Brain microvascular endothelial cell (primary cell): Measurements from ENCODE around the gene CYBB.
"Not testable (repeated sequence)": the region's sequence is repeated elsewhere in the genome, so short reads cannot be mapped to it uniquely, and the experiment has no call there.

Source experiments
- DNase-seq: peaks from one replicate; pipeline ENCODE4 v3.0.0-alpha.2; 2020
- H3K27ac ChIP-seq: fragments of 250-450 bp; sonication (Bioruptor Pico); 2 replicates; pipeline ENCODE4 v1.5.1; 2020; ENCODE audit warnings: mild to moderate bottlenecking, moderate library complexity
- H3K27me3 ChIP-seq: fragments of 250-450 bp; sonication (Bioruptor Pico); replicated peaks from 2 replicates; pipeline ENCODE4 v1.5.1; 2020; ENCODE audit warnings: mild to moderate bottlenecking
- H3K36me3 ChIP-seq: fragments of 250-450 bp; sonication (Bioruptor Pico); replicated peaks from 2 replicates; pipeline ENCODE4 v1.5.1; 2020; ENCODE audit warnings: mild to moderate bottlenecking
- H3K4me3 ChIP-seq: 2 replicates; pipeline ENCODE4 v1.5.1; 2011; ENCODE audit warnings: low read depth, mild to moderate bottlenecking, control low read depth, low read length, moderate library complexity
- CTCF ChIP-seq: IDR thresholded peaks from 2 replicates; pipeline ENCODE4 v1.5.1; 2011; ENCODE audit warnings: low read depth, mild to moderate bottlenecking, moderate library complexity, low read length, control low read depth, inconsistent platforms; ENCODE audit errors: missing control alignments
- in situ Hi-C: cut with HindIII; loops from 2 replicates; pipeline ENCODE4 v1.10.0; 2017; ENCODE audit warnings: low sequenced_read_pairs, low pct_ligation_motif_present

CYBB gene

GRCh38 chrX:37759878-37760418 lies 19.9 kb upstream of the CYBB start:
- Histone ChIP-seq H3K27me3 (no peaks in the 10 kb centered on the region), H3K27ac (no peak overlapping the region), H3K4me3 (no peak overlapping the region), H3K36me3 (no peaks in the 10 kb centered on the region)
- no peak for DNase-seq
- no peak for TF ChIP-seq CTCF
- in situ Hi-C loops = no loop called here

GRCh38 chrX:37763400-37763799 lies 16.5 kb upstream of the CYBB start:
- TF ChIP-seq CTCF = no peak
- Histone ChIP-seq H3K27ac (no peak overlapping the region), H3K36me3 (no peaks in the 10 kb centered on the region), H3K4me3 (no peak overlapping the region), H3K27me3 (no peaks in the 10 kb centered on the region)
- in situ Hi-C loops = no loop called here
- DNase-seq = no peak

- TF ChIP-seq CTCF = no peak
- Histone ChIP-seq H3K36me3 (no peaks in the 10 kb centered on the region), H3K27ac (no peak overlapping the region), H3K4me3 (no peak overlapping the region), H3K27me3 (no peaks in the 10 kb centered on the region)
- in situ Hi-C loops = no loop called here
- DNase-seq = no peak
Observed at GRCh38 chrX:37765507-37765906, 14.4 kb upstream of the CYBB start.

- Histone ChIP-seq H3K27me3 (no peaks in the 10 kb centered on the region), H3K27ac (no peak overlapping the region), H3K36me3 (no peaks in the 10 kb centered on the region), H3K4me3 (no peak overlapping the region)
- in situ Hi-C loops = no loop called here
- TF ChIP-seq CTCF = no peak
- no peak for DNase-seq
Observed at GRCh38 chrX:37767430-37767829, 12.4 kb upstream of the CYBB start.

- H3K4me3 ChIP-seq, H3K27me3 ChIP-seq, in situ Hi-C loops, H3K36me3 ChIP-seq, DNase-seq, H3K27ac ChIP-seq: not testable (repeated sequence)
Observed at GRCh38 chrX:37768866-37769265, 11.0 kb upstream of the CYBB start.

GRCh38 chrX:37776283-37776986 lies 3.4 kb upstream of the CYBB start:
- no peak overlapping the region for H3K4me3 ChIP-seq
- in situ Hi-C loops = no loop called here
- no peaks in the 10 kb centered on the region for H3K27me3 ChIP-seq
- no peak for DNase-seq
- no peak for TF ChIP-seq CTCF
- H3K36me3 ChIP-seq = no peaks in the 10 kb centered on the region
- no peak overlapping the region for H3K27ac ChIP-seq
